ENCODE data around the gene ST8SIA4.

Gene ST8SIA4

DNA sequence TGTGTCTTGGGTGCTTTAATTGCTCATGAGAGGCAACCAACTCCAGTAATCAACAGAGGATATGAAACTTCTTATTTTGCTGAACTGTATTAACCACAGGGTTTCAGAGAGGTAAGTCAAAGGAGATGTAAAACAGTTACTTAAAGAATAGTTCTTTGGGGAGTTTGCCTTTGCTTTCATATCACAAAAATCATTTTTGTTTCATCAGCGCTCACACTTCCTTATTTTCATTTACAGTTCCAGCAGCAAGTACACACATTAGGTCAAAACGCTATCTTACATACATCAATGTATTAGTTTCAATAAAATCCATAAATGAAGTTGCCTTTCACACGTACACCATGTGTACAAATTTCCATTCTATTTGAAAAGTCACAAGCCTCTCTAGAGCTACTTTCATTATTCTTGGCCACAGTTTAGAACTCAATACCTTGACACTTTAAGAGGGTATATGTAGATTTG, 50.1 kb downstream of the ST8SIA4 start:
- no peak overlapping the region for H3K4me3 ChIP-seq (ENCODE audit: control insufficient read depth, low read depth, low read length)
- DNase-seq (ENCODE audit: low read depth): no peak
- TF ChIP-seq, protein P1, sequence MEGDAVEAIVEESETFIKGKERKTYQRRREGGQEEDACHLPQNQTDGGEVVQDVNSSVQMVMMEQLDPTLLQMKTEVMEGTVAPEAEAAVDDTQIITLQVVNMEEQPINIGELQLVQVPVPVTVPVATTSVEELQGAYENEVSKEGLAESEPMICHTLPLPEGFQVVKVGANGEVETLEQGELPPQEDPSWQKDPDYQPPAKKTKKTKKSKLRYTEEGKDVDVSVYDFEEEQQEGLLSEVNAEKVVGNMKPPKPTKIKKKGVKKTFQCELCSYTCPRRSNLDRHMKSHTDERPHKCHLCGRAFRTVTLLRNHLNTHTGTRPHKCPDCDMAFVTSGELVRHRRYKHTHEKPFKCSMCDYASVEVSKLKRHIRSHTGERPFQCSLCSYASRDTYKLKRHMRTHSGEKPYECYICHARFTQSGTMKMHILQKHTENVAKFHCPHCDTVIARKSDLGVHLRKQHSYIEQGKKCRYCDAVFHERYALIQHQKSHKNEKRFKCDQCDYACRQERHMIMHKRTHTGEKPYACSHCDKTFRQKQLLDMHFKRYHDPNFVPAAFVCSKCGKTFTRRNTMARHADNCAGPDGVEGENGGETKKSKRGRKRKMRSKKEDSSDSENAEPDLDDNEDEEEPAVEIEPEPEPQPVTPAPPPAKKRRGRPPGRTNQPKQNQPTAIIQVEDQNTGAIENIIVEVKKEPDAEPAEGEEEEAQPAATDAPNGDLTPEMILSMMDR (IDR thresholded peaks at IDR 0.05; ENCODE audit: control insufficient read depth, insufficient read depth, low read depth, low read length, missing control alignments): no peak

DNA sequence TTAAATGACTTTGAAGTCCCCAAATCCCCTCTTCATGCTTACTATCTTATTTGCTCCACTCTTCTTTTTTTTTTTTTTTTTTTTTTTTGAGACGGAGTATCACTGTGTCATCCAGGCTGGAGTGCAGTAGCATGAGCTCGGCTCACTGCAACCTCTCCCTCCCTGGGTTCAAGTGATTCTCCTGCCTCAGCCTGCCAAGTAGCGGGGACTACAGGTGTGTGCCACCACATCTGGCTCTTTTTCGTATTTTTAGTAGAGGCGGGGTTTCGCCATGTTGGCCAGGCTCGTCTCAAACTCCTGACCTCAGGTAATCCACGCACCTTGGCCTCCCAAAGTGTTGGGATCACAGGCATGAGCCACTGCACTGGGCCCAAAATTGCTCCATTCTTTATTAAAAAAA, 51.0 kb downstream of the ST8SIA4 start:
- TF ChIP-seq, protein P1 (IDR thresholded peaks at IDR 0.05; ENCODE audit: control insufficient read depth, insufficient read depth, low read depth, low read length, missing control alignments): no peak
- DNase-seq (ENCODE audit: low read depth): no peak
- no peak overlapping the region for H3K4me3 ChIP-seq (ENCODE audit: control insufficient read depth, low read depth, low read length)

DNA sequence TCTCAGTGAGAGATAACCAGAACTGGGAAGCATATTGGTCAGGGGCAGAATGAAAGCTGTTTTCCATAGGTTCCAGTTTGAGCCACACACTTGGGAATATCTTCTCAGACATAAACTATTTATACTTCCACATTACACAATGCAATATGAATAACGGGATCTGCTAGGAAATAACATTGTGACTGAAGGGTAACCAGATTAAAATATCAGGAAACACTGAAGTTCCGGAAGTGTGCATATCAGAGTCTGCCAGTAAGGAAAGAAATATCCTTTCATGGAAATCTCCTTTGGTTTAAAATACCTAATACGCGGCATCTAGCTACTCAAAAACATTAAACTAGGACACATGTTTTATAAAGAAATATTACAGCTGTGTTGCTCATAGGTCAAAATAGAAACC, 56.3 kb downstream of the ST8SIA4 start:
- TF ChIP-seq, protein P1 (IDR thresholded peaks at IDR 0.05; ENCODE audit: control insufficient read depth, insufficient read depth, low read depth, low read length, missing control alignments): no peak
- H3K4me3 ChIP-seq (ENCODE audit: control insufficient read depth, low read depth, low read length): no peak overlapping the region
- DNase-seq (ENCODE audit: low read depth): no peak

DNA sequence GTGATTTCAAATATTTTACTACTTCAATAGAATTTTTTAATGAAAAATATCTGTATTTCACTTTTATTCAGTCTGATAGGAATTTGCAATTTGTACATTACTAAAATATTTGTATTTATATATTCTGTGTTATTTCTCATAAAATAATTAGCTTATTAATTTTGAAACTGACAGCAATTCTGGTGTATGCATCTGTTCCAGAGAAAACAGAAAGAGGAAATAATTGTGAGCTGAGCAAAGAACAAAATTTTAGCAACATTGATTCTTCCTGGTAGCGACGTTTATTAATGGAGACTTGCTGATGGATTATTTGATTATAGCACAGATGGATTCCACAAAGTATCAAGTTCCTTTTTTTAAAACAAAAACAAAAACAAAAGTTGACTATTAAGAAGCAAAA, 61.0 kb downstream of the ST8SIA4 start:
- no peak overlapping the region for H3K4me3 ChIP-seq (ENCODE audit: control insufficient read depth, low read depth, low read length)
- TF ChIP-seq, protein P1 (IDR thresholded peaks at IDR 0.05; ENCODE audit: control insufficient read depth, insufficient read depth, low read depth, low read length, missing control alignments): no peak

DNA sequence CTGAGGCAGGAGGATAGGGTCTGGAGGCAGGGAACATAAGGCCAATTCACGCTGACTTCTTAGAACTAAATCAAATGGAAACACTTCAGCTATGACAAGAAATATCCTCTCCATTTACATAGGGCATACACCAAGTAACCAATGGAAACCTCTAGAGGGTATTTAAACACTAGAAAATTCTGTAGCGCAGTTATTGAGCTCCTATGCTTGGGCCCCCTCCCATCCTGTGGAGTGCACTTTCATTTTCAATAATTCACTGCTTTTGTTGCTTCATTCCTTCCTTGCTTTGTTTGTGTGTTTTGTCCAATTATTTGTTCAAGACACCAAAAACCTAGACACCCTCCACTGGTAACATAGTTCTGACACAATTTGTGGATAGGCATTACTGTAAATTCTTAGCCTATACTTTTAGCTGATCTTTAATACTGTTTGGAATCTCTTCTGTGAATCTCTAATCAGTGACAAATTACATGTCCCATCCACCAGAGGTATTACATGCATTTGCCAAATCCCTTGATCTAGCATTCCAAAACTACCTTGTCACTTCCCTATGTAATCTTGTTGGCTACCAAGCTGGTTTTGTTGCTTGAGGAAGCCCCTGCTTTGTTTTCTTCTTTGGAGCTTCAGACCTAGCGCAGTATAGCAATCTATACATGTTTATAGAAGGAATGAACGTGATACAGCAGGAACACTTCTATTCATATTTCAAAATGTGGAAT, 61.6 kb downstream of the ST8SIA4 start:
- H3K4me3 ChIP-seq (ENCODE audit: control insufficient read depth, low read depth, low read length): no peak overlapping the region
- TF ChIP-seq, protein P1 (IDR thresholded peaks at IDR 0.05; ENCODE audit: control insufficient read depth, insufficient read depth, low read depth, low read length, missing control alignments): no peak
- no peak for DNase-seq (ENCODE audit: low read depth)

More for the DNA sequence above, 61.0 kb downstream of the ST8SIA4 start:
- no peak for DNase-seq (ENCODE audit: low read depth)

DNA sequence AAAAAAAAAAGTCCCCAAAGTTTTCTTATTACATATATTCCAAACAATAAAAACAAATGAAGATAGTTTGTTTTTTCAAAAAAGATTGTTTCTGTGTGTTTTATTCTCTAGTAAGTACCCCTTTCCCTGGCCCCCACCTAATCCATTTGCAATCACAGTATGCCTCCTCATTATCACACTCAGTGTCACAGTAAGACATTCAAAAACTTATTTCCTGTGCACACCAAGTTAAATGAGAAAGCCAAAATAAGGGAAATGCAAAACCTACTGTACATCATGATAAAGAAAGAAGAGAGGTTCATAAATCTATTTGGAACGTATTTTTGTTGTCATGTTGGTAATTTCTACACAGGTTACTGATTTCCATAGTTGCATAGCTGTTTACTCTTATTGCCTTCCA, 62.3 kb downstream of the ST8SIA4 start:
- H3K4me3 ChIP-seq (ENCODE audit: control insufficient read depth, low read depth, low read length): no peak overlapping the region
- TF ChIP-seq, protein P1 (IDR thresholded peaks at IDR 0.05; ENCODE audit: control insufficient read depth, insufficient read depth, low read depth, low read length, missing control alignments): no peak

More for the DNA sequence above, 62.3 kb downstream of the ST8SIA4 start:
- no peak for DNase-seq (ENCODE audit: low read depth)
